Measurements from ENCODE around the gene GNGT1.

DNA sequence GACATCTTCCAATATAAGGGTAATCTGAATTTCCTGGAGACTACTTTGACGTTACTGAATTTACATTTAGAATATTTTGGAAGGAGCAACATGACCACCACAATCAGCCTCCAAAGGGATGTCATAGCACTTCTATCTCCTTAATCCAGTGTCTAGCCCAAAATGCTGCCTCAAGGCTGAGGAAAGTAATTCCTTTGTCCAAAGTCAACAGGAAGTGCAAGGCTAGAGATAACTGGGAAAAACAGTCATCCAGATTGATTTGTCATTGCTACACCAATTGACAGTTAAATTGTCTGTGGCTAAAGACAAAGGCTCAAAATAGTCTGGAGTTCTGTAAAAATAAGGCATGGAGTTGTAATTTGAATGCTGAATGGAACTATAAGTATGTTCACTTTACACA lies 11.9 kb upstream of the GNGT1 start:
- no peak for TF ChIP-seq CTCF (IDR thresholded peaks at IDR 0.05)
- no peak for TF ChIP-seq EZH2phosphoT487 (IDR thresholded peaks at IDR 0.05)

Measured in neural progenitor cell (in vitro differentiated cells).